Endothelial cell of umbilical vein (primary cell): ENCODE data around the gene RNGTT.

Experiments used
- CTCF ChIP-seq, 2 donors: IDR thresholded peaks; 1 replicate in 1 of 2; 2 replicates in 1 of 2; pipeline ENCODE4 v1.5.1; 2011; ENCODE audit warnings: low read length in 2 of 2, mild to moderate bottlenecking in 2 of 2, moderate library complexity in 2 of 2, control low read depth in 1 of 2, inconsistent platforms in 1 of 2, low read depth in 1 of 2; ENCODE audit not compliant: insufficient read depth in 1 of 2; ENCODE audit errors: extremely low read depth in 1 of 2
- POLR2AphosphoS5 ChIP-seq: IDR thresholded peaks from 2 replicates; pipeline ENCODE4 v1.6.1; 2012; ENCODE audit warnings: low read depth, mild to moderate bottlenecking, control low read depth, low read length, moderate library complexity; ENCODE audit not compliant: insufficient read depth

GRCh38 chr6:88563277-88563625, 400.2 kb downstream of the RNGTT start:
- TF ChIP-seq CTCF (IDR thresholded peaks at IDR 0.05; ENCODE audit: extremely low read depth in 1 of 2, insufficient read depth in 1 of 2, low read depth in 1 of 2, low read length in 2 of 2) (no peak), POLR2AphosphoS5 (no peak)
